ENCODE data around the gene SNX33.
A peak's percentile ranks its signal among the peaks of the same experiment; 100 is the strongest.
"Not testable (repeated sequence)": the region's sequence is repeated elsewhere in the genome, so short reads cannot be mapped to it uniquely, and the experiment has no call there.

SNX33 gene

GRCh38 chr15:75686212-75686642 is 38.5 kb downstream of the SNX33 start:
- DNase-seq, result not testable (repeated sequence)

- DNase-seq, result no peak
Measured at GRCh38 chr15:75687486-75688277, 40.0 kb downstream of the SNX33 start.

GRCh38 chr15:75688278-75688557 is 40.5 kb downstream of the SNX33 start:
- no peak for DNase-seq

GRCh38 chr15:75688831-75689230 is 41.1 kb downstream of the SNX33 start:
- DNase-seq, result no peak

- not testable (repeated sequence) for DNase-seq
Measured at GRCh38 chr15:75689429-75689828, 41.7 kb downstream of the SNX33 start.

GRCh38 chr15:75692311-75692710 is 44.6 kb downstream of the SNX33 start:
- DNase-seq, result not testable (repeated sequence)

- not testable (repeated sequence) for DNase-seq
Measured at GRCh38 chr15:75693028-75693427, 45.3 kb downstream of the SNX33 start.

GRCh38 chr15:75693501-75694240 is 46.0 kb downstream of the SNX33 start:
- DNase-seq, result peak; percentile 55

- peak; percentile 98 for DNase-seq
Measured at GRCh38 chr15:75694241-75695182, 46.8 kb downstream of the SNX33 start.

- DNase-seq, result no peak
Measured at GRCh38 chr15:75695220-75695619, 47.5 kb downstream of the SNX33 start.

- DNase-seq, result no peak
Measured at GRCh38 chr15:75695634-75696310, 48.1 kb downstream of the SNX33 start.

GRCh38 chr15:75696311-75696720 is 48.6 kb downstream of the SNX33 start:
- no peak for DNase-seq

- no peak for DNase-seq
Measured at GRCh38 chr15:75696854-75697259, 49.1 kb downstream of the SNX33 start.

- no peak for DNase-seq
Measured at GRCh38 chr15:75697523-75697922, 49.8 kb downstream of the SNX33 start.

- not testable (repeated sequence) for DNase-seq
Measured at GRCh38 chr15:75697974-75698747, 50.4 kb downstream of the SNX33 start.

- DNase-seq, result not testable (repeated sequence)
Measured at GRCh38 chr15:75699517-75699916, 51.8 kb downstream of the SNX33 start.

- not testable (repeated sequence) for DNase-seq
Measured at GRCh38 chr15:75699961-75700874, 52.5 kb downstream of the SNX33 start.

- DNase-seq, result not testable (repeated sequence)
Measured at GRCh38 chr15:75701071-75702003, 53.6 kb downstream of the SNX33 start.

- no peak for DNase-seq
Measured at GRCh38 chr15:75702436-75702835, 54.7 kb downstream of the SNX33 start.

Data from HCEC 1CT (cell line).